ENCODE data around the gene AMDHD2.

AMDHD2 gene

DNA sequence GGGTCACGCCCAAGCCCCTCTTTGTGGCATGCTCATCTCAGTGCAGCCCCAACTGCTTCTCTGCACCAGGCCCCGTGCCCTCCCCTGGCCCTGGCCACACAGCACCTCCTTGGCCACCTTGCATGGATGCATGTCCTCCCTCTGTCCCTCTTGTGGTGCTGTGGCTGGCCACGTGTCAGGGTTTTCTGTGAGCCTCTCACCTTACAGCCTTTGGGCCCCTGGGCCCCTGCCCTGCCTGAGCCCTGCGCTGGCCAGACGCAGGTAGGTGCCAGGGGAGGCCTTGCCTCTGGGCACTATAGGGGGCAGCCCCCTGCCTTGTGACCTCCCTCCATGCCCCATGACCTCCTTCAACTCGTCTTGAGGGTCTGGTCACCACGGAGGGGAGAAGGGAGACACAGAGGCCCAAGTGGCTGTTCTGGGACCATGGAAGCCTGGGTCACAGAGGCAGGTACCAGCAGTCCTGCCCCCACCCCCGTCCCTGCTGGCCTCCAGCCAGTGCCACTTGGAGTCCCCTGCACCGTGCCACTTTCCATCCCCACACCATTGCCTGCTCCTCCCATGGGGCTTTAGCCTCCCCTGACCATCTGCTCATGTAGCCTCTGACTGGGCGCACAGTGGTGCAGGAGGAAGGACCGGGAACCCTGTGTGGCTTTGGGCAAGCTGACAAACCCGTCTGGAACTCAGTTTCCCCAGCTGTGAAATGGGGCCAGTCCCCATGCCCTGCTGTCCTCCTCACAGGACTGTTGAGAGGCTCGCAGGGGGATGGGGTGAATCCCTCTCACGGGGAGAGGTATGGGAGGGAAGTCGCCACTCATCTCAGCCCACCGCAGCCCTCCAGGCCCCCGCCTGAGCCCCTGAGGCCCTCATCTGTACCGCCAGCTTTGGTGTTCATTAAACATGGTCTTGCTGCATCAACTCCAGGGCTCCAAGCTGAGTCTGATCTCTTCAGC is 17.9 kb upstream of the AMDHD2 start:
- no peak overlapping the region for H3K4me3 Mint-ChIP-seq
- H3K27ac Mint-ChIP-seq: no peak overlapping the region

DNA sequence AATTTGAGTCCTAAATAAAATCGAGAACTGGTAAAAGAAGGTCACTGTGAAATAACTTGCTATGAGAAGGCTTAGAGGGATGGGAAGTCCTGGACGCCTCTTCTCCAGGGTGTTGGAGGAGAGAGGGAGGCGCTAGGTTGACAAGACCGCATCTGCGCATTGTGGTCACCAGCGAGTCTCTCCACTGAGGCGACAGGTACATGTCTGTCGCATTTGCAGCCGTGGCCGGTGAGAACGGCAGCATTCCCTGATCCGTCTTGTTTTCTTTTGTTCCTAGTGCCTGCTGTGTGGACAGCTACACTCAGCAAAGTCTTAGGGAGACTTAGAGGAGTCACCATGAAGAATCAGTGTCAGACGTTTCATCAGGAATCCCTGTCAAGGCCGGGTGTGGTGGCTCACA is 14.5 kb upstream of the AMDHD2 start:
- H3K27ac Mint-ChIP-seq: no peak overlapping the region
- H3K4me3 Mint-ChIP-seq: no peak overlapping the region
- no peaks in the 10 kb centered on the region for H3K9me3 Mint-ChIP-seq (ENCODE audit: low read depth)
- H3K4me1 Mint-ChIP-seq (ENCODE audit: low read depth): no peaks in the 10 kb centered on the region
- no peaks in the 10 kb centered on the region for H3K27me3 Mint-ChIP-seq
- no peaks in the 10 kb centered on the region for H3K36me3 Mint-ChIP-seq

More for the DNA sequence above, 17.9 kb upstream of the AMDHD2 start:
- Mint-ChIP-seq H3K4me1 (ENCODE audit: low read depth) (no peaks in the 10 kb centered on the region), H3K27me3 (no peaks in the 10 kb centered on the region), H3K36me3 (no peaks in the 10 kb centered on the region), H3K9me3 (ENCODE audit: low read depth) (no peaks in the 10 kb centered on the region)

DNA sequence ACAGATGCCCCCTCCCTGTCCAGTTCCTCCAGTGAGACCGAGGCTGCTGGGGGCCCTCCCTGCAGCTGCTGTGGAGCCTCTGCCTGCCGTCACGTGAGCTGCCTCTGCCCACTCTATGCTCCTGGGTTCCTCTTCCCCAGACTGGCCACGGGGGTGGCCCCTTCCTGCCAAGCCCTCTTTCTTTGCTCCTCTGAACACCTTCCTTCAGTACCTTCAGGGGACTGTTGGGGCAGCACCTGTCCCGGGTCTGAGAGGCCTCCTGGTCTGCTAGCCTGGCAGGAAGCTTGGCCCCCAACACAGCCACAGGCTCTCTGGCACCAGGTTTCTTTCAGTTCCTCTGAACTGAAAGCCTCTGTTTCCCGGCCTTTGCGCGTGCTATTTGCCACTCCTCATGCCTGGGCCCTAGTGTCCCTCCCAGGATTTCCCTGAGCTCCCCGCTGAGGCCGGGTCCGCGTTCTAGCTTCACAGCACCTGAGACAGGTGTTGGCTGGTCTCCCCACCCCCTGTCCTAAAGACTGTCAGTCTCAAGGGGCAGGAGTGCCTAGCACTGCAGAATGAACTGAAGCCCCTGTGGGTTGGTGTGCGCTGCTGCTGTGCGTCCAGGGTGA is 13.0 kb upstream of the AMDHD2 start:
- H3K27me3 Mint-ChIP-seq: no peaks in the 10 kb centered on the region
- no peaks in the 10 kb centered on the region for H3K36me3 Mint-ChIP-seq
- H3K4me1 Mint-ChIP-seq (ENCODE audit: low read depth): no peaks in the 10 kb centered on the region
- no peaks in the 10 kb centered on the region for H3K9me3 Mint-ChIP-seq (ENCODE audit: low read depth)
- H3K4me3 Mint-ChIP-seq: no peak overlapping the region
- H3K27ac Mint-ChIP-seq: no peak overlapping the region

DNA sequence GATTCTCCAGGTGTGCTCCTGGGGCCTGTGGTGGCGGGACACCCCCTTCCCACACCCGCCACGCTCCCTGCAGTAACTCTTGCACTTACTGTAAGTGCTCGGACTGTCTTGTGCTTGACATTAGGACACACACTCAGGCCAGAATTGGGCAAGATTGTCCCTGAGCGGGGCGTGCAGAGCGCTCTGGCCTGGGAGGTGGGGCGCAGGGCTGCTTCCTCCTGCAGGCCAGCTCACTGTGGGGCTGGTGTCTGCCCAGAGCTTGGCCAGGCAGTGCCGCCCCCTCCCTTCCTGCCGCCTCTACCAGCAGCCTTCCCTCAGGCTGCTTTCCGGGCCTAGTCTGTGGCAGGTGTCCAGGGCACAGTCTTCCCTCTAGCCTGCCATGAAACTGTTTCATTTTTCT is 12.5 kb upstream of the AMDHD2 start:
- no peaks in the 10 kb centered on the region for H3K9me3 Mint-ChIP-seq (ENCODE audit: low read depth)
- peaks cover 4% of the 10 kb centered on the region for H3K4me1 Mint-ChIP-seq (ENCODE audit: low read depth)
- H3K27me3 Mint-ChIP-seq: no peaks in the 10 kb centered on the region
- H3K36me3 Mint-ChIP-seq: no peaks in the 10 kb centered on the region
- H3K27ac Mint-ChIP-seq: no peak overlapping the region
- H3K4me3 Mint-ChIP-seq: no peak overlapping the region

DNA sequence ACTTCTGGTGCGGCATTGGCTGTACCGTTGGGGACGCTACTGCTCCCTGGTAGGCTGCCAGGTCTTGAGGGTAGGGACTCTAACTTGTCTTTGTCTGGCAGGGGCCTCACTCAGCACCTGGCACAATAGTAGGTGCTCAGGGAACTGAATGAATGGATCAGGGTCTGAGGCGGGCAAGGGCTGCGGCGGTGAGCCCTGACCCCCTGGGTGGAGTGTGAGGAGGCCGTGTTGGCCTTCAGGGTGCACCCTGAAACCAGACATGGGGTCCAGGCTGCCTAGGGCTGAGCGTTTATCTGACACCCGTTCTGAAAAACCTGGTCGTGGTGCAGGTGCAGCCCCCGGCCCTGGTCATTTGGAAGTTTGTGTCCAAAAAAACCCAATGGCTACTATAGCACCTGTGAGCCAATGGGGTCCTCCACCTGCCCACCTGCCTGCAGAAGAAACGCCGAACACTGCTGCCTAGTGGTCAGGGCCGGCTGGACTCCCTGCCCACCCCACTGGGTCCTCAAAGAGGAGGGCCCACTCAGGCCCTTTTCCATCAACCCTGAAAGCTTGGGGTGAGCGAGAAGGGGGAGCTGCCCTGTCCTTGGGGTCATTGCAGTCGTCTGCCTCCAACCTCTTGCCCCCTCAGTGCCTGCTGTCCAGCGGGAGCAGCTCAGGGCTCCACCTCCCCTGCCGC is 11.3 kb upstream of the AMDHD2 start:
- Mint-ChIP-seq H3K4me1 (ENCODE audit: low read depth) (peaks cover 10% of the 10 kb centered on the region), H3K36me3 (no peaks in the 10 kb centered on the region), H3K27ac (no peak overlapping the region), H3K27me3 (no peaks in the 10 kb centered on the region), H3K9me3 (ENCODE audit: low read depth) (no peaks in the 10 kb centered on the region), H3K4me3 (no peak overlapping the region)

DNA sequence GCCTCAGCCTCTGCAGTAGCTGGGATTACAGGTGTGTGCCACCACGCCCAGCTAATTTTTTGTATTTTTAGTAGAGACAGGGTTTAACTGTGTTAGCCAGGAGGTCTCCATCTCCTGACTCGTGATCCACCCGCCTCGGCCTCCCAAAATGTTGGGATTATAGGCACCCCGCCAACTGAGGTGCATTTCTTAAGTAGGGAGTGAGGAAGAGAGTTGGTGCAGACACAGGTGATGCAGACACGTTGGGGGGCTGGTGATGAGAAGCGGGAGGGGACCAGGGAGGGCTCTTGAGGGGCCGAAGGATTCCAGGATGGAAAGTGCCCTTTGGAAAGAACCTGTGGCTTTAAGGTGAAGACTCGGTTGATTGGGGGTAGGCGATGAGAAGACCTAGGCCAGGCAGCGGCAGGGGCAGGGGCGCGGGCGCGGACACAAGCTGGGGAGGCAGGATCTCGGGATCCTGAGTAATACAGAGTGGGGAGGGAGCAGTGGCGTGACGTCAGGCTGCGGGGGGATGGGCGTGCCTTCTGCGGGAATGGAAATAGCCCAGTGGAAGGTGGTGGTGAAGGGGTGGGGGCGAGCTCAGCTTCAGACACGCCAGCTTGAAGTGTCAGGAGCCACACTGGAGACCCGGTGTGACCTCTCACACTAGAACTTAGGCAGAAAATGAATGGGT is 8.9 kb upstream of the AMDHD2 start:
- no peaks in the 10 kb centered on the region for H3K36me3 Mint-ChIP-seq
- no peak overlapping the region for H3K4me3 Mint-ChIP-seq
- no peaks in the 10 kb centered on the region for H3K9me3 Mint-ChIP-seq (ENCODE audit: low read depth)
- H3K4me1 Mint-ChIP-seq (ENCODE audit: low read depth): peaks cover 22% of the 10 kb centered on the region
- no peak overlapping the region for H3K27ac Mint-ChIP-seq
- no peaks in the 10 kb centered on the region for H3K27me3 Mint-ChIP-seq

DNA sequence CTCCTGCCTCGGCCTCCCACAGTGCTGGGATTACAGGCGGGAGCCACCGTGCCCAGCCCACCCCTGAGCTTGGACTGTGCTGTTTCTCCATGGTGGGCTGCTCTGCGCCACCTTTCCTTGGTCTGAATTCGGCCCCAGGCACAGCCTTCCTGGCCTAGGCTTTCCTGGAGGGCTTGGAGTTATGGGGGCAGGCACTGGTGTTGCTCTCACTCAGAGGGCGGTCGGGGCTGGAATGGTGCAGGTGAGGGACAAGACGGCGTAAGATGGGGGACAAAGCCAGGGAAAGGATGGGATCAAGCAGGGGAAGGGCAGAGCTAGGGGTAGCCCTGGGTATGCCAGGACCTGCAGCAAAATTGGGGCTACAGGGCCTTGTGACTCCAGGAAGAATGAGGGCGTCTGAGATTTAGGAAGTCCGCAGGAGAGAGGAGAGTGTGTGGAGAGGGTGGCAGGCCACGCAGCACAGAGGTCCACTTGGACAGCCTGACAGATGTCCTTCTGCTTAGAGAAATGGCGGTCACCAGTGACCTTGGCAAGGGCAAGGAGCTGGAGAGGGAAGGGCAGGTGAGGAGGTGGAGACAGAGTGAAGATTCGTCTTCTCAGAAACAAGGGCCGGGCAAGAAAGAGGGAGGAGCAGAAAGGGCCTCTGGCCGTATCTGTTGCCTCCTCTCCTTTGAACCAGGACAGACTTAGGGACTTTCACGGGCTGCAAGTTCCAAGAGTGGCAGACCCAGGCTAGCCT is 8.0 kb upstream of the AMDHD2 start:
- Mint-ChIP-seq H3K36me3 (no peaks in the 10 kb centered on the region), H3K4me3 (peak overlapping the region; percentile 79), H3K27ac (peak overlapping the region; percentile 25), H3K4me1 (ENCODE audit: low read depth) (peaks cover 31% of the 10 kb centered on the region), H3K9me3 (ENCODE audit: low read depth) (no peaks in the 10 kb centered on the region), H3K27me3 (no peaks in the 10 kb centered on the region)

DNA sequence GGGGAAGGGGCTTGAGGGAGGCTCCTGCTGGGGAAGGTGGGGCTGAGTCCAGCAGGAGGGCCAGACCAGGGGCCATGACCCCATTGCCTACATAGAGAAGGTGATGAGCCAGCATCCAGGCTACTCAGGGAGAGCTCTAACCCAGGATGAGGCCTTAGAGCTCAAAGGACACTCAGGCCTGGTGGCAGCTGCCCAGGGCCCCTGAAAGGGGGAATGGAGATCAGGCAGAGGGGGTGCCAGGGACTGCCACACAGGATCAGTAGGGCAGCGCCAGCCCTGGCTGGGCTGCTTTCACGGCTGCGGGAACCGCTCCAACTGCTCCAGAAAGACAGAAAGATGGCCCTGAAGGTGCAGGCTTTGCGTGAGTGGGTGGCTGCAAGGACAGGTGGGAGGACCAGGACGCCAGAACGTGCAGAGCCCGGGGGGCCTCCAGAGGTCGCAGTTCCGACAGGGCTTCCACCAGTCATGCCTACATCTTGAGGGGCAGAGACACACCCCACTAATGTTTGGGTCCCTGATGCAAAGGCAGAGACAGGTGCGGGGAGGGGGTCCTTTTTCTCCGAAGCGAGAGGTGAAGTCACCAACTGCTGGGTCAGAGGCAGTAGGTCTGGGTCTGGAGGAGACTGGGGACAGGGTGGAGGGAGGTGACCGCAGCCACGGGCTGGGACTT is 7.3 kb upstream of the AMDHD2 start:
- Mint-ChIP-seq H3K36me3 (no peaks in the 10 kb centered on the region), H3K4me3 (peak overlapping the region; percentile 79), H3K27me3 (no peaks in the 10 kb centered on the region), H3K4me1 (ENCODE audit: low read depth) (peaks cover 38% of the 10 kb centered on the region), H3K27ac (peak overlapping the region; percentile 87), H3K9me3 (ENCODE audit: low read depth) (no peaks in the 10 kb centered on the region)

DNA sequence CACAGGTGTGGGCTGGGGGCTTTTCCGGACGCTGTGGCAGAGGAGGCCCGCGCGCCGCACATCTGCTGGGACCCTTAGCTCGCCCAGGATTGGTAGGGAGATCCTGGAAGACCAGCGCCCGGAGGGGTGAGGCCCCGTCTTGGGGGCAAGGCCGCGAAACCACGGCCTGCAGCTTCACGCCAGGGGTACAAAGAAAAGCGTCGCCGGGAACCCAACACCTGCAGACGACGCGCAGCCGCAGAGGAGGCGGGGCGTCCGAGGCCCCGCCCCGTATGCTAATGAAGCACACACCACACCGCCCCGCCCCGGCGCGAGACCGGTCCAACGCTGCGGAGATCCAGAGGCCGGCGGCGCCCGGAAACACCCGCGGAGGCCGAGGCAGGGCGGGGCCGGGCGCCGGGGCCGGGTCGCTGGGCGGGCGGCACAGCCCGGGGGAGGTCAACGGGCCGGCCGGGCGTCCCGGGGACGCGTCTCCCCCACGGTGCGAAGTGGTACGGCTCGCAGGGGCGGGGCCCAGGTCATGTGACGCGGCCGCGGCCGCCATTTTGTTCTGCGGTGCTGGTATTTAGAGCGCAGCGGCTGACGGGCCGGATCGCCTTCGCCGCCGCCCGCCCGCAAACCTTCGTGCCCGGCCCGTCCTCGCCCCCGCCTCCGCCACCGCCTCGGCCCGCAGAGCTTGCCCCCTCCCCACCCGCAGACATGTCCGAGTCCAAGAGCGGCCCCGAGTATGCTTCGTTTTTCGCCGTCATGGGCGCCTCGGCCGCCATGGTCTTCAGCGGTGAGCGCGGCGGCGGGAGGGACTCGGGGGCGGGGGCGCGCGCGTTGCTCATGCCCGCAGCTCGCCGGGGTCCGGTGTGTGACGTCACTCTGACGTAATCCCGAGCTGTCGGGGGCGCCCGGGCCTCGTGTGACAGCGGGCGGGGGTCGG is 6.5 kb upstream of the AMDHD2 start, which contains the start of gene ATP6V0C:
TSS of gene ATP6V0C (plus strand) at position 548 of the 928 bp plus-strand sequence. CDS start at position 700, 152 bp downstream.
- Mint-ChIP-seq H3K9me3 (ENCODE audit: low read depth) (no peaks in the 10 kb centered on the region), H3K36me3 (no peaks in the 10 kb centered on the region)

DNA sequence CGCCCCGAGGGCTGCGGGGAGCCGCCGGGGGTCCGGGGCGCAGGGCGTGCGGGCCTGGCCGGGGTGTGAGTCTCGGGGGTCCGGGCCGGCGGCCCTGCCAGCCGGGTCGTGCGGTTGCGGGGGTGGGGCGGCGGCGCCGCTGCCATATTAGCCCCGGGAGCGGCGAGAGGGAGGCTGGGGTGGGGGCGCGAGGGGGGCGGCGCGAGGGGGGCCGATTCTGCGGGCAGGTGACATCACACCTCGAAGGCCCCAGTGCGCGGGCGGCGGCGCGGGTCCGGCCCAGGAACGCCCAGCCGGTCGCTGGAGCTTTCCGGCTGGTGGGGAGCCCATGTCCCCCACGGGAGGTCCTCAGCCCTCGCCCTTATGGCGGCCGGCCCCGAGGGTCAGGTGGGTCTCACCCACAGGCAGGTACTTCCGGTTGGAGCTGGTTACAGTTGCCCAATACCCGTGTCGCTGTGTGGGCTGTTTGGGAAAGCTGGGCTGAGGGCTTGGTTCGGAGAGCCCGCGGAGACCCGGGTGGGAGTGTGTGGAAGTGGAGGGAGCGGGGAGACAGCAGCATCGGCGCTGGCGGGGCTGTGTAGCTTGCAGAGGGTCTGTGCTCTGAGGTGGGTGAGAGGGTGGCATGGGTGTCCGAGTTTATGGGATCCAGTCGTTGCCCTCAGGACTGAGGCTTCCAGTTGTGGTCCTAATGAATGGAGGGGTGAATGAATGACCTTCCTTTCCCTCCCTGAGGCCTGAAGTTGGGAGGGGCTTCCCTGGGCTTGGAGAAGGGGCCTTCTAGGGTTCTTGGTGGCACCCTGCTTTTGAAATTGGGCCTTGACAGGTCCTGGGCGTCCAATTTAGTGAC is 5.6 kb upstream of the AMDHD2 start:
- Mint-ChIP-seq H3K36me3 (no peaks in the 10 kb centered on the region), H3K27ac (peak overlapping the region; percentile 92), H3K4me3 (peak overlapping the region; percentile 91), H3K9me3 (ENCODE audit: low read depth) (no peaks in the 10 kb centered on the region), H3K27me3 (no peaks in the 10 kb centered on the region), H3K4me1 (ENCODE audit: low read depth) (peaks cover 47% of the 10 kb centered on the region)

More for the DNA sequence above, 6.5 kb upstream of the AMDHD2 start, which contains the start of gene ATP6V0C:
- Mint-ChIP-seq H3K4me3 (peak within 1 kb of the TSS; percentile 91), H3K27ac (peak within 1 kb of the TSS; percentile 92), H3K27me3 (no peaks in the 10 kb centered on the region), H3K4me1 (ENCODE audit: low read depth) (peaks cover 42% of the 10 kb centered on the region)

DNA sequence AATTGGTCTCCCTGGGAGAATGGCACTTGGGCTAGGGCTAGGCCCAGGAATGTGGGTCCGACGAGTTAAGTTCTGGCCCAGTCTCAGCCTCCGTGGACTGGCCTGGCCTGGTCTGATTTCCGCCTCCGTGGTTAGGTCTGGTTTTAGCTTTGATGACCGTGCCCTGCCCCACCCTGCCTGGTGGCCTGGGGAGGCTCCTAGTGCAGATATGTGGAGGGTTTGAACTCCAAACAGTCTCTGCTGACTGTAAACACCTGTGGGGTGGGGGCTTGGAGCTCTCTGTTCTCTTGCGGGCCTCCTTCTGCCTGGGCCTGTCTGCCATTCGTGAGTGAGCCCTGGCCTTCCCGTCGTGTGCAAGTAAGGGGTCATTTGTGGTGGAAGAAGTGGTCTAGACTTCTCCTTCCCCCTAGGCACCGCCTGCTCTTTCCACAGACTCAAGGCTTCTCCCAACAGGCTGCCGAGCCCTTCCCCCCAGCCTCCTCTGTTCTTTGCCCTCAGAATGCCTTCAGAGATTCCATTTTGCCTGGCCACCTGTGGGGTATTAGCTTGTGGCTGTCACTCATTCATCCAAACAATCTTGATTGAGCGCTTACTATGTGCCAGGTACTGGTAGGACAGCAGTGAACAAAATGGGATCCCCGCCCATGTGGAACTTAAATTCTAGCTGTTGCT is 4.9 kb upstream of the AMDHD2 start:
- Mint-ChIP-seq H3K4me3 (peak overlapping the region; percentile 91), H3K27ac (peak overlapping the region; percentile 92), H3K27me3 (no peaks in the 10 kb centered on the region), H3K4me1 (ENCODE audit: low read depth) (peaks cover 51% of the 10 kb centered on the region), H3K9me3 (ENCODE audit: low read depth) (no peaks in the 10 kb centered on the region), H3K36me3 (no peaks in the 10 kb centered on the region)
